Measurements from ENCODE around the gene TREH.
A peak's percentile ranks its signal among the peaks of the same experiment; 100 is the strongest.
"Not testable (repeated sequence)": the region's sequence is repeated elsewhere in the genome, so short reads cannot be mapped to it uniquely, and the experiment has no call there.

Gene TREH

DNA sequence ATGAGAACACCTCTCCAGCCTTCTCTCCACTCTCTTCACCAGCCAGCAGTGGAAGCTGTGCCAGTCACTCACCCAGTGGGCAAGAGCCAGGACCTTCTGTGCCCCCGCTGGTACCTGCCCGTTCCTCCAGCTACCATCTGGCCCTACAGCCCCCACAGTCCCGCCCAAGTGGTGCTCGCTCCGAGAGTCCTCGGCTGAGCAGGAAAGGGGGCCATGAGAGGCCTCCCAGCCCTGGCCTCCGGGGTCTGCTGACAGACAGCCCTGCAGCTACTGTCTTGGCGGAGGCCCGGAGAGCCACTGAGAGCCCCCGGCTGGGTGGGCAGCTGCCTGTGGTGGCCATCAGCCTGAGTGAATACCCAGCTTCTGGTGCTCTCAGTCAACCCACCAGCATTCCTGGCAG is 51.9 kb downstream of the TREH start:
- no peak for DNase-seq

DNA sequence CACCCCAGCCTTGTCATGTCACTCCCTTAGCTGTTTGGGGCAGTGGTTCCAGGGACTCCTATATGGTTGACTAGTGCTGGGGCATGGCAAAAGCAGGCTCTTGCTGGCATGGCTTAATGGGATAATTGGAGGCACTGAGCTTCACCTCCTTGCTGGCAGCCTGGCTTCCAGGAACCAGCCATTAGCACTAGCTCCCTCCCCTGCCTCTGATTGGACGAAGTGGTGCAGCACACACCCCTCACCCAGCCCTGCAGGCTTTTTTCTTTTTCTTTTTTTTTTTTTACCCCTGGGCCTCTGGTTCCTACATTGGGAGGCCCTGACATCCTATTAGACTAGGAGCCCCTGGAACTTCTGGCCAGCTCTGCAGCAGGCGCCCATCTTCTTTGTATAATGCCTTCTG is 53.5 kb downstream of the TREH start:
- DNase-seq: peak; percentile 6

GRCh38 chr11:118625036-118625690 is 54.3 kb downstream of the TREH start:
- DNase-seq: no peak

- no peak for DNase-seq
These were observed 56.2 kb downstream of the TREH start for GRCh38 chr11:118623269-118623655.

GRCh38 chr11:118622376-118623268 is 56.8 kb downstream of the TREH start:
- peak; percentile 69 for DNase-seq

- DNase-seq: no peak
These were observed 57.6 kb downstream of the TREH start for GRCh38 chr11:118621784-118622375.

DNA sequence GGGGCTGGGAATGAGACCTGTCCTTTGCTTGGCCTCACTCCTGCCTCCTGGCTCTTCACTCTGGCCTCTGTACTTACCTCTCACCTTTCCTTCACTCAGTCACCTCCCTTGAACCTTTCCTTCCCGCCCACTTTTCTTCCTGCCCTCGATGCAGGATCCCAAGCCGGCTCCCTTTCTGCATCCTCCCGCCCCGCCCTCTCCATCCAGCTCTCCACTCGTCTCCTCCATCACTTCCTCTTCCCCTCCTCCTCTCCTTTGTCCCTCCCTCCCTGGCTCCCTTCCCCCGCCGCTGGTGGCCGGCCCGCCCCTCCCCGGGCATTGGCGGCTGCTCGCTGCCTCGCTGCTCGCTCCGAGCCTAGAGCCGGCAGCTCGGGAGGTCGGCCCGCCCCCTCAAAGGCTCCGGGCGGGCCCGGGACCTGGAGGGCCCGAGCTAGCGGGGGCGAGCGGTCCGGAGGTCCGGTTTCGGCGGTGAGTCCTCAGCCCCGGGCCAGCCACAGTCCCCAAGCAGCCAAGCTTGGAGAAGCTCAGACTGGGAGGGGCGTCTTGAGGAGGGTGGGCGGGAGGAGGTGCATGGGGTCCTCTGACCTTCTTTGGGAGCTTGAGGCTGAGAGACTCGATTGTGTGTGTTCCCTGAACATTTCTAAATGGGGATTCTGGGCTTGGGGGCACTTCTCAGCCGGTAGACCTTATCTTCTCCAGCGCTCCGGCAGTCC is 58.2 kb downstream of the TREH start:
- peak; percentile 60 for DNase-seq

DNA sequence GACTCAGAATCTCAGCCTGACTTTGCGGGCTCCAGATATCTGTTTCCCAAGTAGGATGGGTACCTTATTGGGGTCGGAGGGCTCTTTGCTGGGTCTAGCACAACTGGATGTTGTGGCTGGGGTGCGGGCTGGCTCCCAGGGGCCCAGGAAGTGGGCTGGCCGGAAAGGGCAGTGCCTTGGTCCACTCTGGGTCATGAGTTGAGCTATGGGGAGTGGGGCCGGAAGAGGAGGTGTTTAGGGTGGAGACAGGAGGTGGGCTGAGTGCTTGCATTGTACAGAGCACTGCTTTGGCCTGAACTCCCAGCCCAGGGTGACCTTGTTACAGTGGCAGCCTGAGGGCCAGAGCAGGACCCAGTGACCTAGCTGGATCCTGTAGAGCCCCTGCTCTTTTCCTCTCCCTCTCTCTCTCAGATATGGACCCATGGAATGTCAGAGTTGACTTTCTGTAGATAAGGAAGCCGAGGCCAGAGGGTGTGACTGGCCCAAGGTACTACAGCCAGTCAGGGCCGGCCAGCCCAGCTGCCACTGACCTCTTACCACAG is 58.9 kb downstream of the TREH start:
- DNase-seq: no peak

- peak; percentile 71 for DNase-seq
These were observed 59.8 kb downstream of the TREH start for GRCh38 chr11:118619444-118620197.

GRCh38 chr11:118618991-118619375 is 60.5 kb downstream of the TREH start:
- no peak for DNase-seq

DNA sequence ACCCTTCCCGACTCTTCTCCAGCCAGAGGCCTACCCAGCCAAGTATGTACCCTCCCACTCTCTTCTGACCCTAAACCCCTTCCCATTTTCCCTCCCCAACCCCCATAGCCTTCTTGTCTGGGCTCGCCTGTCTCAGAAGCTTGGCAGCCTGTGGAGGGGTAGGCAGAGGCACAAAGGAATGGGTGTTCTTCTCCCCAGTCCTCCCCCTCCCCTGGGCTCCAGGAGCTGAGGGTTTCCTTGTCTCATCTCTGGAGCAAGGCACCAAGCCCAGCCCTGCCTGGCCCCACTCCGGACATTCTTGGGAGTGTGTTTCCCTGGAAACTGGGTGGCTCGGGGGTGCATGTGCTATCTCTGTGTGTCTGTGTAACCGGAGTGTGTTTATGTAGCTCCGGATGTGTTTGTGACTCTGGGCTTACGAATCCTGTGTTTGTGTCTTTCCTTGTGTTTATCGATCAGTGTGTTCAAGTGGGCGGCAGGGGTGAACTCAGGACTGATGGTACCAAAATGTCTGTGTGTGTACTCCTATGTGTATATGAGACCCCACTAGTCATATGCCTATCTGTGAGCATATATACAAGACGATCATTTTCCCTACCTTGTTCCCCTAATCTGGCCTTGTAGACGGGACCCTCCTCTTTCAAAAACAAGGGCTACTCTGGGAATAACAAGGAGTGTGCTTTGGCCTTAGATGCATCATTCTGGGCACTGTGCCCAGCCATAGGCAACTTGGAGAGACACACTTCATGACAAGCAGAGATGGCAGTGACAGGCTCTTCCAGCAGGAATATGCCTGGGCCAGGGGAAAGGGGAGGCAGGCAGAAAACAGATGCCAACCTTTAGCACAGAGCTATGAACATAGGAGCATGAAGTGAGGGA is 61.1 kb downstream of the TREH start:
- DNase-seq: no peak

- no peak for DNase-seq
These were observed 63.5 kb downstream of the TREH start for GRCh38 chr11:118615976-118616371.

GRCh38 chr11:118615282-118615975 is 64.0 kb downstream of the TREH start:
- no peak for DNase-seq

GRCh38 chr11:118614511-118614910 is 64.9 kb downstream of the TREH start:
- no peak for DNase-seq

- DNase-seq: no peak
These were observed 67.1 kb downstream of the TREH start for GRCh38 chr11:118612378-118612777.

DNA sequence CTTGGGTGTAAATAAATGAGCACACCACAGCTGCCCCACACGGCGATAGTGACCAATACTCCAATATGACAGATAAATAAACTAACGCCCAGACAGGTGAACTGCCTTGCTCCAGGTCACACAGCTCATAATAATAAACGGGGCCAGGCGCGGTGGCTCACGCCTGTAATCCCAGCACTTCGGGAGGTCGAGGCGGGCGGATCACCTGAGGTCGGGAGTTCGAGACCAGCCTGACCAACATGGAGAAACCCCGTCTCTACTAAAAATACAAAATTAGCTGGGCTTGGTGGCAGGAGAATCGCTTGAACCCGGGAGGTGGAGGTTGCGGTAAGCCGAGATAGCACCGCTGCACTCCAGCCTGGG is 68.0 kb downstream of the TREH start:
- not testable (repeated sequence) for DNase-seq

GRCh38 chr11:118610773-118611432 is 68.5 kb downstream of the TREH start:
- DNase-seq: no peak

- DNase-seq: no peak
These were observed 69.2 kb downstream of the TREH start for GRCh38 chr11:118610225-118610772.

- DNase-seq: no peak
These were observed 69.8 kb downstream of the TREH start for GRCh38 chr11:118609380-118610224.

Measured in DMS 273 treated with DMSO at 0.1 percent for 48 hours (cell line).